Dedifferentiated amniotic fluid mesenchymal stem cell (primary cell): ENCODE data around the gene MRPS27.

Source experiments
- DNase-seq: peaks from one replicate; pipeline ENCODE4 v3.0.0-alpha.2; 2016; ENCODE audit errors: extremely low spot score

MRPS27 gene

GRCh38 chr5:72256536-72256935 is 63.5 kb downstream of the MRPS27 start:
- no peak for DNase-seq

DNA sequence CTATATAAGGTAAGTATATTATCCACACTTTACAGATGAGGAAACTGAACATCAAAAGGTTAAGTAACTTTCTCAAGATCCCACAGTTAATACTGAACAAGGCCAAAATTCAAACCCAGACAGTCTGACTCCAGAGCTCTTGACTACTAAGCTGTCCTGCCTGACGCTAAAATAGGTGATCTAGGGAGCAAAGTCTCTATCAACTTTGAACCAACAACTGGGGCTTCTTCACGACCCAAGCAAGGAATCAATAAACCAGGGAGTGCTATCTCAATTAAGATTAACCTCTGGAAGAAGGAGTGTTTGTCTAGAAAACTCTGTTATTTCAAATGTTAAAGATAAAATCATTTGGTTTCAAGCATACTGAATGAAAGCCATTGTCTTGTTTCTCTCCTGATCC is 64.4 kb downstream of the MRPS27 start:
- DNase-seq = no peak

DNA sequence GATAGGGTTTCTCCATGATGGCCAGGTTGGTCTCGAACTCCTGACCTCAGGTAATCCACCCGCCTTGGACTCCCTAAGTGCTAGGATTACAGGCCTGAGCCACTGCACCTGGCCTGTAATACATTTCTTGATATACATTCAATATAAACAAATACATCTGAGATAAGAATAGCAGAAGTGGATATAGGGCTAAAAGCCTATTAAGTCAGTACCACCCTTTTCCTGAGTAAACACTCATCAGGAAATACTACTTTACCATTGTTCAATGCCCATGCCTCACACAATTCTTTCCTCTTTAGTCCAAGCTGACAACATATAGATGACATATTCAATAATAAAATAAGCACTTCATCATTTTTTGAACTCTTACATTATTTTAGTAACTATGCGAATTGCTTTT is 64.8 kb downstream of the MRPS27 start:
- no peak for DNase-seq

- DNase-seq = peak; percentile 45
Measured at GRCh38 chr5:72252574-72253155, 67.4 kb downstream of the MRPS27 start.

DNA sequence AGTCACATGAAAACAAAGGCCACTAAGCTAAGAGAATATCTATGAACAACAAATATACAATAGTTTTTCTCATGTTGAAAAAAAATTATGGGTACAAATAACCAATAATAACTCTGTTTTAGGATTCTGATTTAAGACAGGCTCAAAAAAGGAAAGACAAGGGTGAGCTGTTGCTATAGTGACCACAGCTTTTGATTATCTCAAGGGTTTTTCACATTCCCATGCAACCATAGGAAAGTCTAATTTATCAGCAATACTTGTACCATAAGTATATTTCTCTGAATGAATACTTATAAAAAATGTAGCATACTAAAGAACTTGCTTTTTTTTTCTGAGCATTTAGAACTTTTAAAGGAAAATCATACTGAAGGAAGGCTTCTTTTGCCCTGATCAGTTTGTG is 68.0 kb downstream of the MRPS27 start:
- no peak for DNase-seq

DNA sequence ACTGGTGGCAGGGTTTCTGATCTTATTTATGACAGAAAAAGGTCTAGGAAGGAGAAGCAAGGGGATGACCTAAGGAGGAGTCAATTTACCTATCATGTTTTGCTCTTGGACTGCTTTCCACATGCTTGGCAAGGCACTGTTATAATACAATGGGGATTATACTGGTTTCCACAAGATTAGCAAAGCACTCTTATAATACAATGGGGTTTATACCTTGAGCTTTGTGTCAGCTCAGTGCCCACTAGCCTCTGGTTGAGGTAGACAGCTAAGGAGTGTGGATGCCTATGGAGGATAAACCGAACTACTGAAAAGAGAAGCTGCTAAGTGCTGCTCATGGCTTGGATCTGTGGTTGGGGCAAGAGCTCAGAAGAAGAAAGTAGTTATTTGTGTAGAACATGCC is 68.7 kb downstream of the MRPS27 start:
- no peak for DNase-seq

GRCh38 chr5:72248410-72248981 is 71.5 kb downstream of the MRPS27 start:
- DNase-seq = peak; percentile 68

- peak; percentile 30 for DNase-seq
Measured at GRCh38 chr5:72246954-72247442, 73.0 kb downstream of the MRPS27 start.

GRCh38 chr5:72245951-72246532 is 74.0 kb downstream of the MRPS27 start:
- DNase-seq = no peak

DNA sequence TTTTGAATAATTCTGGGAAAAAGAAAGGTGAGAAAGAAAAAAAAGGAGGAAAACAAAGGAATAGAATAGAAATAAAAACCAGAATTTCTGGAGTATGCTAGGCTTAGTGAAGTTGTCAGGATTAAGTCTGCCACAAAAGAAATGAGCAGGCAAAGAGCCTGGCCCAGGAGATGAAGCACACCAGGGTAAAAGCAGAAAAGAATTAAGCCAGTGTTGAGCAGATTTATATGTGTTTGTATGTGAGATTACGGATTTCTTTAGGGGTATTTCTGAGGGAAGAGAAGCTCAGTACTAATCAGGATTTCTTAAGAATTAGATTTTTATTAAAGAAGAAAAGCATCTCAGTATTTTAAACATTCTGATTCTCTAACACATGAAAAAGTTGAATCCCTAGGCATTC is 74.5 kb downstream of the MRPS27 start:
- no peak for DNase-seq

- peak; percentile 42 for DNase-seq
Measured at GRCh38 chr5:72244862-72245371, 75.1 kb downstream of the MRPS27 start.

DNA sequence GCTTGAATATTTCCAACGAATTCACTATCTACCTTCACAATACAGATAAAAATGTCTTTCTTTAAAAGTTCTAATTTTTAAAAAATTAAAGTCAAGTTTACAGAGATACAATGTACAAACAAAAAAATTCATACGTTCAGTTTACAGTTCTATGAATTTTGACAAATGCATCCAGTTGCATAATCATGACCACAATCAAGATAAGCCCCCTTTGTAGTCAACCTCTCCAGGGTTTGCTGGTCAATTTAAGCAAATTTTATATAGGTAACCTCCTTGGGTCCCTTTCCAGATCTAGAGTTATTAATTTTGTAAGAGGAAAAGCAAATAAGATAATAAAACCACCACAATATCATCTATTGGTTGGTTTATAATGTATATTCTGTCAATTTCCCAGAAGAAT is 76.3 kb downstream of the MRPS27 start:
- no peak for DNase-seq

- no peak for DNase-seq
Measured at GRCh38 chr5:72242796-72243475, 77.1 kb downstream of the MRPS27 start.

DNA sequence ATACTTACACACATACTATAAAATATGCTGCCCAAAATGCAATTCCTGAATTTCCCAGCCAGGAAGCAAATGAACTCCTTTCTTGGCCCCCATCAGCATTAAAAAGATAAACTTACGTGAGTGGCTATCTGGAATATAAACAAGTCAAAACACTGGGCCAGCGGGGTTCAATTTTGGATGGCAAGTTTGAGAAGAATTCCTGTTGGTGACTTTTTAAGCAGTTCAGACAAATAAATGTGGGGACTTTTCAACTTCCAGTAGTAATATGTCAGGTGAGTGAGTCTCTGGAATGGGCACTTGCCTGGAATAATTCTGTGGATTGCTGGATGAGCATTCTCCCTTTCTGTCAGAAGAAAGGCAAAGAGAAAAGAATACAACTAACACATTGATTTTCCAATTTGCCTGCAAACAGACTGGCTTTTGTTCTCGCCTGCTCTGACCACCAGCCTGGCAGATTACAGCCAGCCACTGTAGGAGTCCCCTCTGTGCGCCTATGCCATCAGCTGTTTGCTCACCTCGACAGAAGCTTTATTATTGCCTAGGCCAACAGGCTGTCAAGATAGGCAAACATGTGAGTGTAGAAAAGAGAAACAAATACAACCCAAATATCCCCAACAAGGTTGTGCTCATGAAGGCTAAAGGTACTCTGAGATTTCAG is 78.6 kb downstream of the MRPS27 start:
- no peak for DNase-seq

- no peak for DNase-seq
Measured at GRCh38 chr5:72238712-72239445, 81.2 kb downstream of the MRPS27 start.

DNA sequence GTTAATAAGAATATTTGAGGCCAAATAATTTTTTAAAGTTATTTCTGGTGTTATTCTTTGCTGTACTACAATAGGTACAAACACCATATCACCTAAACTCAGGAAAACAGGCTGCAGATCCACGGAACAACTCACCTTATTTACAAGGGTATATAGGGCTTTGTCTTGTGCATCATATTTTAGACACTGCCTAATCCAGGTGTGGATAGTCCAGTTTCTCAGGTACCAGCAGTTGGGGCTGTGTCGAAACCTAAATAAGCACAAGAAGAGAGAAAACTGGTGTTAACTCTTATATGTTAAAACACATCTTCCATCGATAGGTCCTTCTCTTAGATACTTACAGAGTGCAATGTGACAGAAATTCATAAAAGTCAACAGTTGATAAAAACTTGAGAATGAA is 82.2 kb downstream of the MRPS27 start:
- DNase-seq = no peak

DNA sequence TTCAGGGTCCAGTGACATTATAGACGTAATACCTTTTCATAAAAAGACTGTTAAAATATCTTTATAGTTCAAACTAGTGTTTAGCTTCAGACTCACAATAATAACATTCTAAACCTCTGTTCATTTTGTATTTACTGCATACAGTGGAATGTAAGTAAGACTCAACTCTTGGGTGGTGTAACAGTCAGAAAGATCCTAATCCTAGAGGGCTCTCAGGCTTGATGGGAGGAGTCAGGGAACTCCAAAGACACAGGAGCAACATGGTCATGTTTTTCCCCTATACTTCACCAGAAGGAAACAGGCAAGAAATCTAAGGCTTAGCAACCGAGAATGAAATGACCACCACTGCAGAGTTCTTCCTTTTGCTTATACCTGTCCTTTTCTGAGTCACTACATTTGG is 82.6 kb downstream of the MRPS27 start:
- DNase-seq = peak; percentile 94

- DNase-seq = no peak
Measured at GRCh38 chr5:72235725-72236124, 84.3 kb downstream of the MRPS27 start.

- no peak for DNase-seq
Measured at GRCh38 chr5:72234868-72235267, 85.2 kb downstream of the MRPS27 start.

DNA sequence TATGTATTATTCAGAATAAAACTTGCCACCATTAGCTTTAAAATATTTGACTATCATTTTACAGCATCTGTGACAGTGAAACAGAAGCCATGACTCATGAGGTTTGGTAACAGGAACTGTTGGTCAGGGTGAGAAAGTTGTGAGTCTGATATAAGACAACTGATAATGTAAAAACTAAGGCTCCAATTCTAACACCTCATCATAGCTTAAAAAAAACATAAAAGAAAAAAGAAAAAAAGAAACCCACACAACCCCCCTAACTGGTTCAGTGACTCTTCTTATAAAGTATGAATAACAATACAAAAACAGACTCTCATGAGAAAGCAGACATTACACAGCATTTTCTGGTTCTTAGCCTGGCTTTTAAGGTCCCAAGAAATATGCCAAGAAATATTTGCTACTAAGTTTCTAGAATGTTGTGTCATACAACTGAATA is 85.8 kb downstream of the MRPS27 start:
- DNase-seq = peak; percentile 68

- DNase-seq = no peak
Measured at GRCh38 chr5:72233835-72234234, 86.2 kb downstream of the MRPS27 start.
